B cell (primary cell): Measurements from ENCODE around the gene MLXIPL. TPM values are rescaled to one million over a fixed set of nuclear protein-coding genes. Genes with fewer than 3 reads are reported as not detected.

Experiments
- ATAC-seq: fragments of 200-7000 bp; cut with Tn5 transposase; one replicate; pipeline ENCODE4 v1.10.0; 2021; ENCODE audit warnings: low read depth, mild to moderate bottlenecking, moderate number of reproducible peaks, moderate library complexity
- CTCF ChIA-PET: fragments of 350-600 bp; sonication (Branson Sonifier 250); formaldehyde crosslinking; loops from one replicate; lab custom pipeline; 2021; ENCODE audit warnings: antibody characterized with exemption, inconsistent platforms; lab: Charles Lee
- POLR2A ChIA-PET: fragments of 350-600 bp; sonication (Branson Sonifier 250); formaldehyde crosslinking; loops from one replicate; lab custom pipeline; 2021; ENCODE audit warnings: antibody characterized with exemption; lab: Charles Lee
- DNase-seq: peaks from one replicate; pipeline ENCODE4 v3.0.0; 2013
- H2AFZ ChIP-seq: 2 replicates; pipeline ENCODE4 v1.6.1; 2012; ENCODE audit warnings: mild to moderate bottlenecking, low read depth, low read length; ENCODE audit not compliant: insufficient read depth, poor library complexity, severe bottlenecking
- H3K27ac ChIP-seq, 2 donors: 1 replicate in 1 of 2; 2 replicates in 1 of 2; pipeline ENCODE4 v1.5.1; 2012 to 2013; ENCODE audit warnings: low read length in 2 of 2, mild to moderate bottlenecking in 2 of 2, moderate library complexity in 1 of 2
- H3K27me3 ChIP-seq, 4 experiments: fragments of 200-600 bp in 1 of 4; sonication (generic) in 1 of 4; replicated peaks in 1 of 4; 1 replicate in 2 of 4; 2 replicates in 2 of 4; pipeline versions ENCODE4 v1.6.1 to v1.7.0; 2013 to 2016; ENCODE audit warnings: low read length in 3 of 4, mild to moderate bottlenecking in 2 of 4, mixed read lengths in 1 of 4, moderate library complexity in 1 of 4; ENCODE audit not compliant: insufficient read depth in 4 of 4, control insufficient read depth in 3 of 4; ENCODE audit errors: control extremely low read depth in 1 of 4
- H3K36me3 ChIP-seq, 2 experiments: replicated peaks in 1 of 2; 1 replicate in 1 of 2; 2 replicates in 1 of 2; pipeline versions ENCODE4 v1.6.1 to v1.7.1; 2013; ENCODE audit warnings: low read length in 1 of 2; ENCODE audit not compliant: insufficient read depth in 2 of 2, control insufficient read depth in 1 of 2; ENCODE audit errors: control extremely low read depth in 1 of 2, extremely low read depth in 1 of 2
- H3K4me1 ChIP-seq, 2 donors: fragments of 200-600 bp in 1 of 2; sonication (generic) in 1 of 2; 1 replicate in 1 of 2; 2 replicates in 1 of 2; pipeline versions ENCODE4 v1.5.1 to v1.6.1; 2013 to 2017; ENCODE audit warnings: low read length in 2 of 2; ENCODE audit not compliant: control insufficient read depth in 2 of 2, insufficient read depth in 2 of 2
- H3K4me2 ChIP-seq: replicated peaks from 2 replicates; pipeline ENCODE3; 2012; ENCODE audit warnings: mild to moderate bottlenecking, low read depth, low read length; ENCODE audit not compliant: poor library complexity, severe bottlenecking
- H3K4me3 ChIP-seq, 5 experiments: fragments of 200-600 bp in 1 of 5; sonication (generic) in 1 of 5; 1 replicate in 3 of 5; 2 replicates in 2 of 5; pipeline versions ENCODE4 v1.5.1 to v1.7.0; 2011 to 2016; ENCODE audit warnings: low read length in 4 of 5, mild to moderate bottlenecking in 4 of 5, low read depth in 2 of 5, control low read depth in 1 of 5, moderate library complexity in 1 of 5; ENCODE audit not compliant: insufficient read depth in 1 of 5; ENCODE audit errors: control extremely low read depth in 1 of 5, extremely low read depth in 1 of 5
- H3K79me2 ChIP-seq: fragments of 200-600 bp; sonication (generic); one replicate; pipeline ENCODE4 v1.6.0; 2016; ENCODE audit warnings: low read length; ENCODE audit not compliant: control insufficient read depth, insufficient read depth
- H3K9ac ChIP-seq: fragments of 200-600 bp; sonication (generic); 2 replicates; pipeline ENCODE4 v1.6.1; 2017; ENCODE audit warnings: mild to moderate bottlenecking, low read length, moderate library complexity
- H3K9me3 ChIP-seq, 3 donors: one replicate each; pipeline versions ENCODE4 v1.6.1 to v1.7.1; 2013; ENCODE audit warnings: low read length in 2 of 3; ENCODE audit not compliant: control insufficient read depth in 2 of 3, insufficient read depth in 1 of 3; ENCODE audit errors: control extremely low read depth in 1 of 3
- H4K20me1 ChIP-seq: 2 replicates; pipeline ENCODE4 v1.6.0; 2012; ENCODE audit warnings: mild to moderate bottlenecking, low read length; ENCODE audit not compliant: insufficient read depth, control insufficient read depth, poor library complexity, severe bottlenecking
- H3K27ac Mint-ChIP-seq: one replicate; pipeline ENCODE4 v1.8.0; 2021; ENCODE audit warnings: mixed read lengths
- H3K27me3 Mint-ChIP-seq: one replicate; pipeline ENCODE4 v1.8.0; 2021; ENCODE audit warnings: mixed read lengths
- H3K4me1 Mint-ChIP-seq: one replicate; pipeline ENCODE4 v1.8.0; 2021; ENCODE audit warnings: mixed read lengths
- H3K4me3 Mint-ChIP-seq: one replicate; pipeline ENCODE4 v1.8.0; 2021; ENCODE audit warnings: mixed read lengths
- H3K9me3 Mint-ChIP-seq: one replicate; pipeline ENCODE4 v1.8.0; 2022; ENCODE audit warnings: mixed read lengths; ENCODE audit not compliant: insufficient read depth
- EZH2 ChIP-seq: IDR thresholded peaks from 2 replicates; pipeline ENCODE4 v1.6.1; 2012; ENCODE audit warnings: borderline replicate concordance, low read depth, mild to moderate bottlenecking, moderate library complexity, low read length; ENCODE audit not compliant: insufficient read depth, poor library complexity, severe bottlenecking
- WGBS: methylation state at CpG from one replicate; pipeline ENCODE4 v1.1.5; 2013; ENCODE audit warnings: missing lambda C conversion rate; ENCODE audit not compliant: insufficient coverage; 5-methylcytosine and 5-hydroxymethylcytosine counted together
- intact Hi-C: fragments of 100-400 bp; cut with micrococcal nuclease; formaldehyde crosslinking; loops from one replicate; pipeline ENCODE4 v1.10.0; 2022
- polyA plus RNA-seq: library from polyadenylated mRNA; depleted of rRNA; stranded (reverse); fragments of >200 nt; gene quantifications from 2 replicates; pipeline ENCODE4 v1.2.3, GENCODE V29; 2012
- total RNA-seq, 2 donors: library from RNA; stranded (reverse); fragments of 120-200 nt in 1 of 2; gene quantifications; 1 replicate in 1 of 2; 2 replicates in 1 of 2; pipeline versions ENCODE4 v1.2.3 to v1.2.4, GENCODE V29; 2013 to 2022
- TF ChIP-seq, protein P1 (sequence below): fragments of 200-600 bp; IDR thresholded peaks from one replicate; pipeline ENCODE4 v1.8.0; 2022; ENCODE audit warnings: antibody characterized with exemption, mild to moderate bottlenecking

MLXIPL gene
- total and polyA plus RNA-seq, 2 donors (not counting 1 experiment from before 2014, with no cell fraction given), result not detected

DNA sequence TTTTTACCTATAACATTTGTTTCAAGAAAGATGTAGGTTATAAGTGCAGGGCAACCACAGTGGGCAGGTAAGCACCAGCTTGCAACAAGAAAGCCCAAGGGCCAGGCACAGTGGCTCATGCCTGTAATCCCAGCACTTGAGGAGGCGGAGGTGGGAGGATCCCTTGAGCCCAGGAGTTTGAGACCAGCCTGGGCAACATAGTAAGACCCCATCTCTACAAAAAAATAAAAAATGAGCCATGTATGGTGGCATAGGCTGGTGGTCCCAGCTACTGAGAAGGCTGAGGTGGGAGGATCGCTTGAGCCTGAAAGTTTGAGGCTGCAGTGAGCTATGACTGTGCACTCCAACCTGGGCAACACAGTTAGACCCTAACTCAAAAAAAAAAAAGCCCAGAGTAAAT lies 79.6 kb downstream of the MLXIPL start:
- intact Hi-C loops, result no loop called here
- H3K4me2 ChIP-seq, result no peak overlapping the region
- ChIA-PET POLR2A (no interaction called here), CTCF (no interaction called here)
- H3K27me3 ChIP-seq, result no peaks in the 10 kb centered on the region
- Mint-ChIP-seq H3K4me1 (peaks cover 7% of the 10 kb centered on the region), H3K9me3 (no peaks in the 10 kb centered on the region), H3K4me3 (no peak overlapping the region), H3K27ac (no peak overlapping the region), H3K27me3 (no peaks in the 10 kb centered on the region)
- H2AFZ ChIP-seq, result no peak overlapping the region
- no peaks in the 10 kb centered on the region for H3K9me3 ChIP-seq
- H3K27ac ChIP-seq, result no peak overlapping the region
- H4K20me1 ChIP-seq, result peaks cover 71% of the 10 kb centered on the region
- no peak overlapping the region for H3K9ac ChIP-seq
- H3K79me2 ChIP-seq, result peaks cover 89% of the 10 kb centered on the region
- no CpG with 5 or more reads among the region's 2 CpGs for WGBS
- H3K4me3 ChIP-seq, result no peak overlapping the region
- DNase-seq (no peak), ATAC-seq (no peak)
- TF ChIP-seq, protein P1, sequence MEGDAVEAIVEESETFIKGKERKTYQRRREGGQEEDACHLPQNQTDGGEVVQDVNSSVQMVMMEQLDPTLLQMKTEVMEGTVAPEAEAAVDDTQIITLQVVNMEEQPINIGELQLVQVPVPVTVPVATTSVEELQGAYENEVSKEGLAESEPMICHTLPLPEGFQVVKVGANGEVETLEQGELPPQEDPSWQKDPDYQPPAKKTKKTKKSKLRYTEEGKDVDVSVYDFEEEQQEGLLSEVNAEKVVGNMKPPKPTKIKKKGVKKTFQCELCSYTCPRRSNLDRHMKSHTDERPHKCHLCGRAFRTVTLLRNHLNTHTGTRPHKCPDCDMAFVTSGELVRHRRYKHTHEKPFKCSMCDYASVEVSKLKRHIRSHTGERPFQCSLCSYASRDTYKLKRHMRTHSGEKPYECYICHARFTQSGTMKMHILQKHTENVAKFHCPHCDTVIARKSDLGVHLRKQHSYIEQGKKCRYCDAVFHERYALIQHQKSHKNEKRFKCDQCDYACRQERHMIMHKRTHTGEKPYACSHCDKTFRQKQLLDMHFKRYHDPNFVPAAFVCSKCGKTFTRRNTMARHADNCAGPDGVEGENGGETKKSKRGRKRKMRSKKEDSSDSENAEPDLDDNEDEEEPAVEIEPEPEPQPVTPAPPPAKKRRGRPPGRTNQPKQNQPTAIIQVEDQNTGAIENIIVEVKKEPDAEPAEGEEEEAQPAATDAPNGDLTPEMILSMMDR, result no peak
- TF ChIP-seq EZH2, result no peak
- no peaks in the 10 kb centered on the region for H3K4me1 ChIP-seq
- peaks cover 0 to 49% of the 10 kb centered on the region in 2 experiments for H3K36me3 ChIP-seq

Other genes starting within 250 kb of the MLXIPL start
- 0.51 and 0.54 TPM in 2 replicates for gene FZD9, start 190.7 kb downstream of the MLXIPL start, total RNA-seq
- 0.04 and 0.06 TPM in 2 replicates for gene FZD9, start 190.7 kb downstream of the MLXIPL start, polyA plus RNA-seq
- 67.0 and 68.1 TPM in 2 replicates for gene BAZ1B, start 102.2 kb downstream of the MLXIPL start, total RNA-seq
- gene BAZ1B, start 102.2 kb downstream of the MLXIPL start, polyA plus RNA-seq, result 17.2 and 25.4 TPM in 2 replicates
- 61.9 and 64.5 TPM in 2 replicates for gene BCL7B, start 66.8 kb downstream of the MLXIPL start, total RNA-seq
- gene BCL7B, start 66.8 kb downstream of the MLXIPL start, polyA plus RNA-seq, result 69.8 and 121 TPM in 2 replicates
- gene TBL2, start 45.9 kb downstream of the MLXIPL start, total RNA-seq, result 34.6 and 34.7 TPM in 2 replicates
- gene TBL2, start 45.9 kb downstream of the MLXIPL start, polyA plus RNA-seq, result 10.9 and 15.1 TPM in 2 replicates
- 0.71 and 0.78 TPM in 2 replicates for gene VPS37D, start 43.3 kb upstream of the MLXIPL start, total RNA-seq
- gene VPS37D, start 43.3 kb upstream of the MLXIPL start, polyA plus RNA-seq, result 0.10 and 0.43 TPM in 2 replicates
- gene DNAJC30, start 58.9 kb upstream of the MLXIPL start, total RNA-seq, result 15.5 and 17.5 TPM in 2 replicates
- gene DNAJC30, start 58.9 kb upstream of the MLXIPL start, polyA plus RNA-seq, result 5.7 and 6.6 TPM in 2 replicates
- 55.9 and 63.9 TPM in 2 replicates for gene BUD23, start 59.1 kb upstream of the MLXIPL start, total RNA-seq
- gene BUD23, start 59.1 kb upstream of the MLXIPL start, polyA plus RNA-seq, result 62.4 and 84.7 TPM in 2 replicates
- 3.0 and 3.1 TPM in 2 replicates for gene STX1A, start 95.1 kb upstream of the MLXIPL start, total RNA-seq
- gene STX1A, start 95.1 kb upstream of the MLXIPL start, polyA plus RNA-seq, result 8.7 and 9.6 TPM in 2 replicates
- gene ABHD11, start 114.3 kb upstream of the MLXIPL start, total RNA-seq, result 23.2 and 27.7 TPM in 2 replicates
- 19.8 and 26.2 TPM in 2 replicates for gene ABHD11, start 114.3 kb upstream of the MLXIPL start, polyA plus RNA-seq
- gene CLDN3, start 145.7 kb upstream of the MLXIPL start, total RNA-seq, result not detected in 2 replicates
- gene CLDN3, start 145.7 kb upstream of the MLXIPL start, polyA plus RNA-seq, result not detected in 2 replicates
- not detected in 2 replicates for gene CLDN4, start 206.5 kb upstream of the MLXIPL start, total RNA-seq
- gene CLDN4, start 206.5 kb upstream of the MLXIPL start, polyA plus RNA-seq, result 0.09 TPM in 2 replicates
- 1.5 and 1.9 TPM in 2 replicates for gene METTL27, start 218.0 kb upstream of the MLXIPL start, total RNA-seq
- gene METTL27, start 218.0 kb upstream of the MLXIPL start, polyA plus RNA-seq, result 0.37 and 0.99 TPM in 2 replicates
- gene TMEM270, start 236.6 kb upstream of the MLXIPL start, total RNA-seq, result not detected in 2 replicates
- gene TMEM270, start 236.6 kb upstream of the MLXIPL start, polyA plus RNA-seq, result not detected in 2 replicates